GM12878 (cell line): ENCODE results near the gene FAP. TPM values are rescaled to one million over a fixed set of nuclear protein-coding genes. Genes with fewer than 3 reads are reported as not detected.

Experiments
- ATAC-seq: fragments of 200-7000 bp; cut with Tn5 transposase; 3 replicates; pipeline ENCODE4 v1.9.1; 2020; ENCODE audit warnings: mild to moderate bottlenecking, moderate library complexity
- BruUV-seq: library from RNA; stranded (reverse); fragments of 400-500 nt; replicated peaks from 2 replicates; lab custom pipeline; 2021; lab: Mats Ljungman, UMichigan
- CTCF ChIA-PET: fragments of 300-600 bp; sonication (Branson Sonifier 250); formaldehyde crosslinking; extraction: SDS; loops from one replicate; lab custom pipeline; 2021; ENCODE audit warnings: inconsistent platforms; lab: Yijun Ruan, JAX
- POLR2A ChIA-PET: fragments of 350-600 bp; formaldehyde crosslinking; extraction: SDS; loops from one replicate; lab custom pipeline; 2021; ENCODE audit warnings: inconsistent platforms; lab: Charles Lee
- RAD21 ChIA-PET: fragments of 300-600 bp; sonication (Branson Sonifier 250); formaldehyde crosslinking; loops from one replicate; lab custom pipeline; 2023; ENCODE audit warnings: antibody characterized with exemption; ENCODE audit not compliant: unreplicated experiment; lab: Charles Lee
- SMC1A ChIA-PET: fragments of 300-600 bp; sonication (Branson Sonifier 250); formaldehyde crosslinking; loops from one replicate; lab custom pipeline; 2023; ENCODE audit not compliant: unreplicated experiment, uncharacterized antibody; lab: Charles Lee
- DNase-seq: peaks from one replicate; pipeline ENCODE4 v3.0.0-alpha.2; 2011; ENCODE audit warnings: low read depth, low spot score
- FAIRE-seq: peaks from 3 replicates; lab custom pipeline; 2011; peaks lifted over from hg19 to GRCh38; lab: Jason Lieb, UNC
- H2AFZ ChIP-seq: 2 replicates; pipeline ENCODE4 v1.6.0; 2011; ENCODE audit warnings: low read depth, low read length, control low read depth; ENCODE audit not compliant: control insufficient read depth
- H3K27ac ChIP-seq: 2 replicates; pipeline ENCODE4 v1.5.1; 2011; ENCODE audit warnings: control low read depth; ENCODE audit not compliant: control insufficient read depth, insufficient read depth
- H3K27me3 ChIP-seq, 2 experiments: replicated peaks in 1 of 2; 2 replicates each; pipeline versions ENCODE4 v1.6.0 to v1.6.1; 2011; ENCODE audit warnings: low read length in 1 of 2; ENCODE audit not compliant: control insufficient read depth in 2 of 2, insufficient read depth in 2 of 2
- H3K36me3 ChIP-seq, 2 experiments: 2 replicates each; pipeline ENCODE4 v1.5.1; 2011; ENCODE audit warnings: low read length in 1 of 2; ENCODE audit not compliant: control insufficient read depth in 2 of 2, insufficient read depth in 2 of 2
- H3K4me1 ChIP-seq: 2 replicates; pipeline ENCODE4 v1.6.1; 2011; ENCODE audit warnings: mild to moderate bottlenecking, low read length, moderate library complexity, mixed read lengths; ENCODE audit not compliant: control insufficient read depth, insufficient read depth
- H3K4me2 ChIP-seq: 2 replicates; pipeline ENCODE4 v1.6.0; 2011; ENCODE audit warnings: control low read depth; ENCODE audit not compliant: control insufficient read depth, insufficient read depth
- H3K4me3 ChIP-seq: fragments of 200-600 bp; sonication (generic); 2 replicates; pipeline ENCODE4 v1.5.1; 2016
- H3K79me2 ChIP-seq: 2 replicates; pipeline ENCODE4 v1.6.0; 2011; ENCODE audit warnings: low read length; ENCODE audit not compliant: control insufficient read depth, insufficient read depth
- H3K9ac ChIP-seq: 2 replicates; pipeline ENCODE4 v1.8.0; 2011; ENCODE audit warnings: low read length, control low read depth, mixed read lengths; ENCODE audit not compliant: control insufficient read depth, insufficient read depth
- H3K9me3 ChIP-seq: replicated peaks from 3 replicates; pipeline ENCODE4 v1.5.1; 2011; ENCODE audit warnings: mild to moderate bottlenecking, low read length; ENCODE audit not compliant: control insufficient read depth, insufficient read depth
- H4K20me1 ChIP-seq: 2 replicates; pipeline ENCODE4 v1.6.0; 2011; ENCODE audit not compliant: control insufficient read depth, insufficient read depth
- EGR1 ChIP-seq, 2 experiments: IDR thresholded peaks; 1 replicate in 1 of 2; 2 replicates in 1 of 2; pipeline ENCODE4 v1.6.1; 2011 to 2012; ENCODE audit warnings: low read depth in 2 of 2, low read length in 2 of 2, borderline replicate concordance in 1 of 2, mild to moderate bottlenecking in 1 of 2, moderate library complexity in 1 of 2
- FOS ChIP-seq: IDR thresholded peaks from 3 replicates; pipeline ENCODE4 v1.6.1; 2011; ENCODE audit warnings: borderline replicate concordance; ENCODE audit not compliant: insufficient read length; ENCODE audit errors: extremely low read depth
- FOXM1 ChIP-seq: IDR thresholded peaks from 2 replicates; pipeline ENCODE4 v1.6.1; 2012; ENCODE audit warnings: low read depth, mild to moderate bottlenecking, inconsistent platforms, low read length, moderate library complexity
- GABPA ChIP-seq: IDR thresholded peaks from 2 replicates; pipeline ENCODE4 v1.6.1; 2014; ENCODE audit warnings: antibody characterized with exemption, low read depth, mild to moderate bottlenecking, inconsistent platforms
- JUND ChIP-seq: IDR thresholded peaks from 2 replicates; pipeline ENCODE4 v1.6.1; 2012; ENCODE audit warnings: low read depth, mild to moderate bottlenecking, low read length, improper control_type of control experiment, moderate library complexity
- NBN ChIP-seq: fragments of 450-650 bp; IDR thresholded peaks from 2 replicates; pipeline ENCODE4 v1.6.1; 2016
- NR2C1 ChIP-seq: fragments of 450-650 bp; IDR thresholded peaks from 2 replicates; pipeline ENCODE4 v1.6.1; 2017; ENCODE audit warnings: antibody characterized with exemption, mild to moderate bottlenecking, moderate library complexity
- RAD51 ChIP-seq: fragments of 450-650 bp; IDR thresholded peaks from 2 replicates; pipeline ENCODE4 v1.6.1; 2016; ENCODE audit warnings: moderate library complexity, mild to moderate bottlenecking, inconsistent platforms
- SMAD5 ChIP-seq: IDR thresholded peaks from 2 replicates; pipeline ENCODE4 v1.6.1; 2016; ENCODE audit warnings: antibody characterized with exemption, low read depth
- TBL1XR1 ChIP-seq: IDR thresholded peaks from 2 replicates; pipeline ENCODE4 v1.6.1; 2012; ENCODE audit warnings: low read depth, low read length, improper control_type of control experiment
- ZBED1 ChIP-seq: IDR thresholded peaks from 2 replicates; pipeline ENCODE4 v1.6.1; 2016; ENCODE audit warnings: borderline replicate concordance
- ZNF24 ChIP-seq: fragments of 450-650 bp; IDR thresholded peaks from 2 replicates; pipeline ENCODE4 v1.6.1; 2017; ENCODE audit warnings: antibody characterized with exemption, mild to moderate bottlenecking
- WGBS: methylation state at CpG from one replicate; pipeline ENCODE4 v1.1.6; 2016; ENCODE audit warnings: low lambda C conversion rate; ENCODE audit not compliant: insufficient replicate concordance, insufficient coverage; ENCODE audit errors: missing lambda C conversion rate; 5-methylcytosine and 5-hydroxymethylcytosine counted together
- in situ Hi-C: fragments of 300-500 bp; cut with MboI; formaldehyde crosslinking; loops from 9 replicates; pipeline ENCODE4 v1.14.3; 2018; ENCODE audit warnings: mixed read lengths
- intact Hi-C: fragments of 100-400 bp; cut with micrococcal nuclease; formaldehyde crosslinking; loops from one replicate; pipeline ENCODE4 v1.14.2; 2022; ENCODE audit not compliant: unreplicated experiment
- polyA plus RNA-seq, 11 experiments: library from polyadenylated mRNA; depleted of rRNA in 4 of 11; unstranded in 6 of 11; stranded (reverse) in 5 of 11; fragments of >200 nt; fragmentation: Nextera tagmentation in 4 of 11; fragmentation: Illumina TruSeq in 1 of 11; extraction: Ambion mirVana in 4 of 11; extraction: Trizol in 1 of 11; gene quantifications; 1 replicate in 1 of 11; 2 replicates in 10 of 11; pipeline versions ENCODE4 v1.2.1 to v1.2.3, GENCODE V29; 2011 to 2016; ENCODE audit warnings: inconsistent platforms in 2 of 11, missing spikeins in 2 of 11, low read depth in 1 of 11
- total RNA-seq, 4 experiments: library from RNA; depleted of rRNA in 3 of 4; stranded (reverse); fragments of >200 nt in 3 of 4; fragmentation: Illumina TruSeq in 1 of 4; extraction: Trizol in 1 of 4; gene quantifications; 2 replicates each; pipeline versions ENCODE4 v1.2.1 to v1.2.3, GENCODE V29; 2013 to 2021
- TF ChIP-seq, protein P1 (sequence below): fragments of 450-650 bp; IDR thresholded peaks from 2 replicates; pipeline ENCODE4 v1.6.1; 2017; ENCODE audit warnings: borderline replicate concordance
- TF ChIP-seq, protein P2 (sequence below): fragments of 450-650 bp; IDR thresholded peaks from 2 replicates; pipeline ENCODE4 v1.6.1; 2018; ENCODE audit warnings: mild to moderate bottlenecking, low read depth, moderate library complexity; ENCODE audit not compliant: partially characterized antibody
- TF ChIP-seq, protein P3 (sequence below): IDR thresholded peaks from 2 replicates; pipeline ENCODE4 v1.6.1; 2012; ENCODE audit warnings: low read length, inconsistent platforms

FAP gene
- total and polyA plus RNA-seq, 10 of the 15 experiments (the other 5 are each of a cell fraction or from before 2014, with no cell fraction given) = 0.16 TPM; not detected in 9

DNA sequence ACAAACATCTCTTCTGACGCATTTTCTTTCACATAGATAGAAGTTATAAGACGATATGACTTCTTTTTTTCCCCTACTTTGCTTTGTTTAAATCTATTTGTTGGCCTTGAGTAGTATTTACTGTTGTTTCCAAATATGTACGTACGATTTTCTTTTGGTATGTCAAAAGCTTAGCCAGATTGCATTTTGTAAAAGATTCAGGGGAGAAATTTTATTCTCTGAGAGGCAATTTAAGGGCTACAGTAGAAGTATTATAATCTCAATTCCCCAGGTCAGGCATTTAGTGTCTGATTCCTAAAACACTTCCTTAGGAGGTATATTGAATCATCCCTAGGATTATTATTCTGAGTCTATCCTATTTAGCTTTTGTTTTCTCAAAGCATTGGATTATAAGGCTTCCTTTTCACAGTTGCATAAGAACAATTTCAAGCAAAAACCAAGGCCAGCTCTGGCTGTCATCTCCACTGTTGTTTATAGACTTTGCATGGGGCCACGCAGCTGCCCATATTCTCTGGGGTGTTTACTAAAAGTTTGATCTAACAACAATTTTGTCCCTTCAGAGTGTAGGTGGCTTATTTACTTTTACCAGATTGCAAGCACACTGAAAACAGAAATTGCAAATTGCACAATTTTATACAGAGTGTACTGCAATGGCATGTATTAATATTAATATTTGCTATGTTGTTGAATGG lies 57.6 kb downstream of the FAP start (continued):
- TF ChIP-seq FOXM1 = no peak
- TF ChIP-seq EGR1 (IDR thresholded peaks at IDR 0.05; ENCODE audit: borderline replicate concordance in 1 of 2, low read depth in 2 of 2, low read length in 2 of 2) = no peak
- TF ChIP-seq GABPA = no peak

DNA sequence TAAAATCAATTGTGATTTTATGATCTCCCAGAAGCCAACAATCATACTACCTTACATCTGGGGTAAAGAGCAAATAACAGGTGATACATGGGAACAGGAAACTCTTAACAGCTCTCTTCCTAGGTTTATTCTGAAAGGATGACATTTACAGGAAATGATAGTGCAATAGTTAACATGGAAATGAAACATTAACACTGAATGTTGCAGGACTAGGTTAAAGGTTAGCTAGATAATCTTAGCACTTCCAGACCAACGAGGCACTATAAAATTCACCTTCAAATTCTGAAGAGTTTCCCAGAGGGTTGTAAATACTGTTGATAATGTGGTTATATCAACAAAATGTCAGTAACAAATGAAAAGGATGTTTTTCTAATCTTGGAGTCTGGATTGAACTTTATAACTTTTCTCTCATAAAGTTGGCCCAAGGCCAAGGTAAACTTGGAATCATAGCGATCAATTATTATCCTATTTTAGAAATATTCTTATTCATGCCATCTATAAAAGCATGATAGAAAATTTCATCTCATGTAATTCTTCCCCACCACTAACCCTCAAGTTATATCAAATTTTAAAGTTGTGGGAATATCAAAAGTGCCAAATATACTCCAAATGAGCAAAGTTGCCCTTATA lies 58.3 kb downstream of the FAP start:
- ChIA-PET RAD21 (no interaction called here), CTCF (interaction anchor here (0.6 kb wide), 1 partner anchor 87 kb away, joined by 3 read pairs; no protein-coding TSS in a partner anchor), POLR2A (no interaction called here), SMC1A (interaction anchor here (1.2 kb wide), 1 partner anchor 103 kb away, joined by 3 read pairs; no protein-coding TSS in a partner anchor)
- H3K4me3 ChIP-seq = no peak overlapping the region
- no peak overlapping the region for H3K9ac ChIP-seq
- no peak overlapping the region for H3K4me2 ChIP-seq
- no peaks in the 10 kb centered on the region for H3K79me2 ChIP-seq
- DNase-seq (no peak), ATAC-seq (no peak), FAIRE-seq (no peak)
- no peaks in the 10 kb centered on the region for H3K36me3 ChIP-seq
- H4K20me1 ChIP-seq = no peaks in the 10 kb centered on the region
- no peaks in the 10 kb centered on the region; a peak in 1 of 4 replicates for H3K27me3 ChIP-seq
- 42% methylated on average over 2 of the region's 2 CpGs for WGBS
- no TSS peak for BruUV-seq
- no peak overlapping the region for H2AFZ ChIP-seq
- in situ Hi-C loops (no loop called here), intact Hi-C loops (no loop called here)
- H3K9me3 ChIP-seq = no peaks in the 10 kb centered on the region
- no peaks in the 10 kb centered on the region for H3K4me1 ChIP-seq
- no peak overlapping the region for H3K27ac ChIP-seq
- TF ChIP-seq RAD51 = no peak
- TF ChIP-seq ZBED1 = no peak
- no peak for TF ChIP-seq NBN
- TF ChIP-seq, protein P1, sequence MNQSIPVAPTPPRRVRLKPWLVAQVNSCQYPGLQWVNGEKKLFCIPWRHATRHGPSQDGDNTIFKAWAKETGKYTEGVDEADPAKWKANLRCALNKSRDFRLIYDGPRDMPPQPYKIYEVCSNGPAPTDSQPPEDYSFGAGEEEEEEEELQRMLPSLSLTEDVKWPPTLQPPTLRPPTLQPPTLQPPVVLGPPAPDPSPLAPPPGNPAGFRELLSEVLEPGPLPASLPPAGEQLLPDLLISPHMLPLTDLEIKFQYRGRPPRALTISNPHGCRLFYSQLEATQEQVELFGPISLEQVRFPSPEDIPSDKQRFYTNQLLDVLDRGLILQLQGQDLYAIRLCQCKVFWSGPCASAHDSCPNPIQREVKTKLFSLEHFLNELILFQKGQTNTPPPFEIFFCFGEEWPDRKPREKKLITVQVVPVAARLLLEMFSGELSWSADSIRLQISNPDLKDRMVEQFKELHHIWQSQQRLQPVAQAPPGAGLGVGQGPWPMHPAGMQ = no peak
- no peak for TF ChIP-seq SMAD5
- TF ChIP-seq TBL1XR1 = no peak
- TF ChIP-seq, protein P2, sequence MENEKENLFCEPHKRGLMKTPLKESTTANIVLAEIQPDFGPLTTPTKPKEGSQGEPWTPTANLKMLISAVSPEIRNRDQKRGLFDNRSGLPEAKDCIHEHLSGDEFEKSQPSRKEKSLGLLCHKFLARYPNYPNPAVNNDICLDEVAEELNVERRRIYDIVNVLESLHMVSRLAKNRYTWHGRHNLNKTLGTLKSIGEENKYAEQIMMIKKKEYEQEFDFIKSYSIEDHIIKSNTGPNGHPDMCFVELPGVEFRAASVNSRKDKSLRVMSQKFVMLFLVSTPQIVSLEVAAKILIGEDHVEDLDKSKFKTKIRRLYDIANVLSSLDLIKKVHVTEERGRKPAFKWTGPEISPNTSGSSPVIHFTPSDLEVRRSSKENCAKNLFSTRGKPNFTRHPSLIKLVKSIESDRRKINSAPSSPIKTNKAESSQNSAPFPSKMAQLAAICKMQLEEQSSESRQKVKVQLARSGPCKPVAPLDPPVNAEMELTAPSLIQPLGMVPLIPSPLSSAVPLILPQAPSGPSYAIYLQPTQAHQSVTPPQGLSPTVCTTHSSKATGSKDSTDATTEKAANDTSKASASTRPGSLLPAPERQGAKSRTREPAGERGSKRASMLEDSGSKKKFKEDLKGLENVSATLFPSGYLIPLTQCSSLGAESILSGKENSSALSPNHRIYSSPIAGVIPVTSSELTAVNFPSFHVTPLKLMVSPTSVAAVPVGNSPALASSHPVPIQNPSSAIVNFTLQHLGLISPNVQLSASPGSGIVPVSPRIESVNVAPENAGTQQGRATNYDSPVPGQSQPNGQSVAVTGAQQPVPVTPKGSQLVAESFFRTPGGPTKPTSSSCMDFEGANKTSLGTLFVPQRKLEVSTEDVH = no peak
- no peak for TF ChIP-seq NR2C1
- TF ChIP-seq, protein P3, sequence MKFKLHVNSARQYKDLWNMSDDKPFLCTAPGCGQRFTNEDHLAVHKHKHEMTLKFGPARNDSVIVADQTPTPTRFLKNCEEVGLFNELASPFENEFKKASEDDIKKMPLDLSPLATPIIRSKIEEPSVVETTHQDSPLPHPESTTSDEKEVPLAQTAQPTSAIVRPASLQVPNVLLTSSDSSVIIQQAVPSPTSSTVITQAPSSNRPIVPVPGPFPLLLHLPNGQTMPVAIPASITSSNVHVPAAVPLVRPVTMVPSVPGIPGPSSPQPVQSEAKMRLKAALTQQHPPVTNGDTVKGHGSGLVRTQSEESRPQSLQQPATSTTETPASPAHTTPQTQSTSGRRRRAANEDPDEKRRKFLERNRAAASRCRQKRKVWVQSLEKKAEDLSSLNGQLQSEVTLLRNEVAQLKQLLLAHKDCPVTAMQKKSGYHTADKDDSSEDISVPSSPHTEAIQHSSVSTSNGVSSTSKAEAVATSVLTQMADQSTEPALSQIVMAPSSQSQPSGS = no peak
- no peak for TF ChIP-seq JUND
- TF ChIP-seq FOS = no peak
- TF ChIP-seq ZNF24 = no peak
